Posterior cingulate gyrus (tissue), 11 donors: ENCODE measurements around the gene ERC1.

ENCODE experiments used
- DNase-seq, 10 donors: peaks; one replicate each; pipeline versions ENCODE4 v3.0.0 to v3.0.0-alpha.2; 2020 to 2021; ENCODE audit warnings: mixed read lengths in 3 of 10
- intact Hi-C: fragments of 100-400 bp; cut with DNase I; formaldehyde crosslinking; loops from one replicate; pipeline ENCODE4 v1.15.1; 2023

Gene ERC1

DNA sequence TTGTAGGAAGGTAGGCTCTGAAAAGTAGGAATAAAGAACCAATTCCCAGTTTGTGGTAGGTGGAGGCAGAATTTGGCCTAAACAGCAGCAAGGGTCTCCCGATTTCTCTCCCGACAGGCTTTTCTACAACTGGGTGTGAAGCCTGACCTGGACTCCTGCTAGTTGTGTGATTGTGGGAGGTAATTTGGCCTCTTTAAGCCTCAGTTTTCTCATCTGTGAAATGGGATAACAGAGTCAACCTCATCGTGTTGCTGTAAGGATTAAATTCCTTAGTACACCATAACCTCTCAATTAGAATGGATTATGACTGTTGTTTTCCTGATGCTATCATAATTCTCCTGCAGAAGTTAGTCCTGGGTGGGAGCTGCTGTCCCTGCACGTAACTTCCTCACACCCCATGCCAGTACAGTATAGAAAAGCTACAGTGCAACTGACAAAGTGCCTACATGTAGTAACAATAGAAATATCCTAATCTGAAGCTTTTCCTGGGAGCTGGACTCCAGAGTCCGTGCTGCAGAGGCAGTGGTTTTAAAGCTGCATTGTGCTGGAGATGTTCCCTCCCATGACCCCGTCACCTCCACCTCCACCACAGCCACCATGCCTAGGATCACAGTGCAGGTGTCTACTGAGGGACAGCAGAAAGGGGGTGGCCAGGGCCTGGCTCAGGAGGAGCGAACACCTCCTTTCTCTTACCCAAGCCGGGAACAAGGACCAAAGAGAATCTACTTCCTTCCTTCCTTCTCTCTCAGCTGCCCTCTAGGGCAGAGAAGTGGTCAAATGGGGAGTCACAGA is 526.9 kb downstream of the ERC1 start:
- intact Hi-C loops: no loop called here
- peak in 1 of 10 donors; percentile 71 for DNase-seq

DNA sequence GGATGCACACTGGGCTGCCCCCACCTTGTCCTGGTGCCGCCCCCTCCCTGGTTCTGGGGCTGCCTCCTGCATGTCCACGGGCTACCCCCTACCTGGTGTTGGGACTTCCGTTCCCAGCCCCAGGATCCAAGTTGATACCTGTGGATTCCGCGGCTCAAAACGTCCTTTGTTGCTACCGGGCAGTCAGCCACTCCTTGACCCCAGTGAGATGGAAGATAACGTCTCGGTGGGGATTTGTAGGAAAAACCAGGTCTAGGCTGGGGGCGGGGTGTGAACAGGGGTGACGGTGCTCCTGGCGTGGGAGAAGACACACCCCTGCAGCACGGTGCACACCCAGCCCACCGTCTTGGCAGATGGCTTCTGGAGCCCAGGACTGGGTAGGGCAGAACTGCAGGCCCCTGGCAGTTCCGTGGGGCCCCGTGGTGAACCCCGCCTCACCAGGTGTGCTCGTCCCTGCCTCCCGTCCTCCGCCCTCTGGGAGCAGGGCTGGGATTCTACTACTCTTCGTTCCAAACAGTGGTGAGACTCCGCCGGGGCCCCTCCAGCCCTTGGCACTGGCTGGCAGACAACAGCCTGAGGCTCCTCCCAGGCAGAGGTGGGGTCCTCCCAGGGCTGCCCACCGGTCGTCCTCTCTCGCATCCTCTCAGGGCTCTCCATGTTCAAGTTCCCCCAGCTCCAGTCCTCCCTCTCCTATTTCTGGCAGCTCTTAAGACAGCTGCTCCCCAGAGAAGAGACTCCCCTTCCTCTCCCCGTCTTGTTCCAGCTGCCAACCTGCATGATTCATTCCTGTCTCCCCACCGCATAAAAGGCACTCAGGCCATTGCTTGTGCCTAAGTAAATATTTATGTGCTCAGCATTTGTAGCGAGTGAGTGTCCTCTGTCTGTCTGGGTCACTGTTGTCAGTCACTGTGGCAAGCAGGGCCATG is 527.8 kb downstream of the ERC1 start:
- intact Hi-C loops: no loop called here

DNA sequence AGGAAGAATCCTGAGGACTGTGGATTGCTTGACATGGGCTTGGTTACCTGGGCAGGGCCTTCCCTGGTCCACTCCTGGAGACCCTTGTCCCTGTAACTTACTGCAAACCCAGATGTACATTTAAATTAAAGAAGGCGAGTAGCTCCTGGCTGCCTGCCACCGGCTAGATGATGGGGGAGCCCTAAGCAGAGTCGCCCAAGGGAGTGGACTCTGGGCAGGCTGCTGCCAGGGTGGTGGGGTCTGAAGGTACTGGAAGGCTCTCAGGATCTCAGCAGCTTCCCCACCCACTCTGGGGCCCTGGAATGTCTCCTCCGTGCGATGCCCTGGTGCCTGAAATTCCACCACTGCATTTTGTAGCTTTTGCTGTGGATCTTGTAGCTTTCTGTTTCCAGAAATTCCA is 528.6 kb downstream of the ERC1 start:
- DNase-seq: peak in 1 of 10 donors; percentile 48
- intact Hi-C loops: no loop called here

More for the DNA sequence above, 527.8 kb downstream of the ERC1 start:
- DNase-seq: peak in 1 of 10 donors; percentile 72

DNA sequence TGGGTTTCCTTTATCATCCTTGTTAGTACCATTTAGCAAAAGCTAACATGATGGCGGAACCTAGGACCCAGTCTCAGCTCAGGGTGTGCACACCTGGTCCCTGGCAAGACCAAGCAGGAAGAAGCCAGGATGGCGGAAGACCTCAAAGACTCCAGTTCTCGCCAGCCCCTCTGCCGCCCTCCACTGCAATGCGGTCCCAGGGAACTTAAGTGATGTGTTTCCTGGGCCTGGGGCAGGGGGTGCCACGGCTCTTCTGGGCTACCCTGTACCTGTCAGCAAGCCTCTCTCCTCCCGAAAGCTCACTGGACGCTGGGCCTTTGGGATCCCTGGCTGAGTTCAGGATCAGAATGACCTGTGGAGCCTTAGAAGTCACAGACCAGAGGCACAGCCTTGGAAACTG is 532.0 kb downstream of the ERC1 start:
- intact Hi-C loops: no loop called here

DNA sequence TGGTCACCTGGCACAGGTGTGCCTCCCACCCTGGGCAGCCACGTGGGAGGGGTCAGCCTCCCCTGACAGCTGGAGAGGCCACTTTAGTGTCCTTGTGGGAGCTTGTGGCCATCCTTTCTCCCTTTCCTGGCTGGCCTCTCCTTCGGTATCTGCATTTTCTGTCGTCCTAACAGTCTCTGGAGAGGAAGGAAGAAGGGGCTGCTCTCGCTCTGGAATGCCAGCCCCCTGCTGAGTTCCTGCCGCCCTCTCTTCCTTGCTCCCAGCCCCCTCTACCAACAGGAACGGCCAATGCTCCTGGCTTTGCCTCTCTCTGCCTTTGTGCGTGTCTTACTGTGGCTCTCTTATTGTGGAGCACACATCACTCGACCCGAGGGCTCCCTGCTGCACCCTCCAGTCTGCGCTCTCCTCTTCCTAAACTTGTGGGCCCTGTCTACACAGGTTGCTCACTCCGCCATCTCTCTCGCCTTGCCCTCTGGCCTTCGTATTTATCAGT is 532.6 kb downstream of the ERC1 start:
- no peak for DNase-seq

More for the DNA sequence above, 532.0 kb downstream of the ERC1 start:
- DNase-seq: peak in 1 of 10 donors; percentile 49

DNA sequence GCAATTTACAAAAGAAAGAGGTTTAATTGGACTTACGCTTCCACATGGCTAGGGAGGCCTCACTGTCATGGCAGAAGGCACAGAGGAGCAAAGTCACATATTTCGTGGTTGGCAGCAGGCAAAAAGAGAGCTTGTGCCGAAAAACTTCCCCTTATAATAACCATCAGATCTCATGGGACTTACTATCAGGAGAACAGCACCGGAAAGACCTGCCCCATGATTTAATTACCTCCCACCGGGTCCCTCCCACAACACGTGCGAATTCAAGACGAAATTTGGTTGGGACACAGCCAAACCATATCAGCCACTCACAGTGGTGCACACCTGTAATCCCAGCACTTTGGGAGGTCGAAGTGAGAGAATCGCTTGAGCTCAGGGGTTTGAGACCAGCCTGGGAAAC is 534.8 kb downstream of the ERC1 start:
- intact Hi-C loops: no loop called here

More for the DNA sequence above, 532.6 kb downstream of the ERC1 start:
- intact Hi-C loops: no loop called here

DNA sequence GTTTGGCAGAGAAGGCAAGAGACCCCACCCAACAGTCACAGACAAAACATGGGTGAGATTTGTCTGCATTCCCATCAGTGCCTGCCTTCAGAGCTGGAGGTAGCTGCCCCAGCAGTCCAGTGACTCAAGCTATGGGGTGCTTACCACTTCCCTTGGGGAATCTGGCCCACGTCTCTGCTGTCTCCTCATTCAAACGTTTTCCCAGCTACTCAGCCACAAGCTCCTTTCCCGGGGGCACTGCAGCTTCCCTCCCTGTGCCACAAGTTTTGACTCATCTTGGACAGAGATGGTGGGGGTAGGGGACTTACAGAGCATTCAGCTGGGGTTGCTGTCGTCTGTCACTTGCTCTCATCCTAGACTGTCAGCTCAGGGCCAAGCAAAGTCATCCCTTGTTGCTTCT is 536.8 kb downstream of the ERC1 start:
- peak in 1 of 10 donors; percentile 6 for DNase-seq
- intact Hi-C loops: no loop called here

More for the DNA sequence above, 534.8 kb downstream of the ERC1 start:
- no peak for DNase-seq

DNA sequence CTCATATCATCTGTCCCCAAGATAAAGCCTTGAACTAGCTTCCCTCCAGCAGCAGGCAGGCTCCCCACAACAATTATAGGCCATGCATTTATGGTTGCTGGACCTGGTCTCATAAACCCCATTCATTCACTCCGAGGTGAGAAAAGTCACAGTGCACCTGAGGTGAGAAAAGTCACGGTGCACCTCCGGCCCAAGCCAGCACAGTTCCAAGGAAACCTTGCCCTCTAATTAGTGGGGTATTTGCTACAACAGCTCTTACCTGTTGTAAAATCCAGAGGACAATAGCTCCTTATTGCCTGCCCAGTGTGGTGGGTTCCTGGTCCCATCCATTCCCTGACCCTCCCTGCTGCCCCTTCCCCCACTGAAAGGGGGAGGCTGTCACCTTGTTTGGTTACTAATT is 537.8 kb downstream of the ERC1 start:
- intact Hi-C loops: no loop called here

DNA sequence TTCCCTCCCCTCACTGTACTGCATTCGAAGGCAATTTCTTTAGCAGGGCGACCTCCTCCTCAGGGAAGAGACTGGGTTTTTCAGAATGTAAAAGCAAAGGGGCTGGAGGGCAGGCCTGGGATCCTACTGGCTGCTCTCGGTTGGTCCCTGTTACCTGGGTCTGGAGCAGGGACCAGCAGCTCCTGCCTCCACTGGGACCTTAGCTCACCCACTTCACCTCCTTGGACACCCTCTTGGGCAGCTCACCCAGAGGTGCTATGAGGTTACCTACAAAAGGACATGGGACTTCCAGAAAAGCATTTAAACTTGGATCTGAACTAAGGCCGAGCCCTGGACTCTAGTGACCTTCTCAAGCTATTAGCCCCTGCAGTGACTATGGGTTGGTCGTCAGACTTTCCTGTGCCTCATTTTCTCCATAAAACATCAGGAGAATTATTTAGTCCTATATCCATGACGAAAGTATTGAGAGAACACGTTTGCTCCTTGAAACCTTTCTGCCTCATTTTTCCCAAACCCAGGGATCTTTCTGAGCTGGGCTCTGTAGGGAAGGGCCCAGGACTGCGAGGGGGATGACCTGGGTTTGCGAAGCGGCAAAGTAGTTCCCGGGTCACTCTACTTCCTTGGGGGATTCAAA is 538.3 kb downstream of the ERC1 start:
- intact Hi-C loops: no loop called here

More for the DNA sequence above, 537.8 kb downstream of the ERC1 start:
- no peak for DNase-seq

DNA sequence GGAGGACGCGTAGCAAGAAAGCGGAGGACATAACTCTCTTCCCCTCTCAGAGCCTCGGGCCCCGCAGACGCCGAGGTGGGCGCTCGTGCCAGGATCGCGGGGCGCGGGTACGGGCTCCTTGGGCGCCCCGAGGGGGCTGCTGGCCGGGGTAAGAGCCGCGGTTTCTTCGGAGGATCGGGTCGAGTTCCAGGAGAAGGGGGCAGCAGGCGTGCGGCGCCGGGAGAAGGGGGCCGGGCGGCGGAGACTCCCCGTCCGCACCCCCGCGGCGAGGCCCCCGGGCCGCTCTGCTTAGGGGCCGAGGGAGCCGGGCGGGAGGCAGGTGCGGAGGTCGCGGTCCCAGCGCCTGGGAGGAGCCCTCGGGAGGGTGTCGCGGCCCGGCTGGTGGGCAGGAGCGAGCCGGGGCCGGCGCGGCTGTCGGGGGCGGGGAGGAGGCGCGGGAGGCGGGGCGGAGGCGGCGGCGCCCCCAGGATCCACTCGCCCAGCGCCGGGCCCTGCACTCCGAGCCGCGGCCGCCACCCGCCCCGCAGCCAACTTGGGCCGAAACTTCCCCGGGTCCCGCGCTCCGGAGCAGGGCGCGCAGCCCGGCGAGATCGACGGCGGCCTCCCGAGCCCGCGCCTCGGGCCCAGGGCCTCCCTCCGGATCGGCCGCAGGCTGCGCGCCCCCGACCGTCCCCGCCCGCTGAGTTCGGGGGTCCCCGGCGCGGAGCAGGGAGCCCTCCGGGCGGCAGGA is 539.0 kb downstream of the ERC1 start:
- intact Hi-C loops: no loop called here
- no peak for DNase-seq

More for the DNA sequence above, 538.3 kb downstream of the ERC1 start:
- no peak for DNase-seq

DNA sequence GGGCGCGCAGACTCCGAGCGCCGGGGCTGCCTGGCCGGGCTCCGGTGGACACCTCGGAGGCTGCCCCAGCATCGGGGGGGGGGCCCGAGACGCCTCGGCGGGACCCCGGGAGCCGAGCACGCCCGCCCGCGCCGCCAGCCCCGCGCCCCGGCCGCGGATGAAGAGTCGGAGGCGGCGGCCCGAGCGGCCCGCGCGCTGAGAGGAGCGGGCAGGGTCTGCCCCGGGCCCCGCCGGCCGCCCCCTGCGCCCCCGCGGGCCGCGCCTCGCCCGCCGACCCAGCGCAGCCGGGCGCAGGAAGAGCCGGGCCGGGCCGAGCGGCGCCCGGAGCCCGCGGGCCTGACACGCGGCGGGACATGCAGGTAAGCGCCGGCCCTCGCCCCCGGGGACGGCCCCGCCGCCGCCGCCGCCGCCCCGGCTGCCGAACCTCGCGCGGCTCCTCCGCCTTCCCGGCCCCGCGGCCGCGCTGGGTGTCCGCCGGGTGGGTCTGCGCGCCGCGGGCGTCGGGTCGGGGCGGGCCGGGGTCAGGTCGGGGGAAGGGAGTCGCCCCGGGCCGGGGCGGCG is 539.6 kb downstream of the ERC1 start:
- intact Hi-C loops: no loop called here
- DNase-seq: peak in 1 of 10 donors; percentile 10

DNA sequence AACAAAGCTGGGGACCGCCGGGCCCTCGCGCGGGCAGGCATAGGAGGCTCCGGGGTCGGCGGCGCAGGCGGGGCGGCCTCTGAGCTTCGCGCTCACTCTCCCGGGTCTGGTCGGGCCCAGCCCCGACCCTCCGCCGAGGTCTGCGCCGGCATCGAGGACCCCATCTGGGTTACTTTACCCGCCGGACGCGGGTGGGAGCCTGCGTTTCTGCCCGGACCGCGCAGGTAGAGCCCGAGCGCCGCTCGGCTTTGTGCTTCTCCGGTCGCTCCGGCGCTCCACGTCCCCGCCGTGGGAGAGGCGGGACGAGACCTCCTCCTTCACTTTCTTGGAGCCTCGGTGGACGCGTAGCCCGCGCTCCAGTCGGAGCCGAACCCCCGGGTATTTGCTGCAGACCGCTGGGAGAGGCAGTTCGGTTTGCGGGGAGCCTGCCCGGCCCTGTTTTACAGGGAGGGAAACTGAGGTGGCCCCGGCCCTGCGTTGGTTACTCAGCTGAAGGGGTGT is 540.2 kb downstream of the ERC1 start:
- peak in 1 of 10 donors; percentile 78 for DNase-seq

DNA sequence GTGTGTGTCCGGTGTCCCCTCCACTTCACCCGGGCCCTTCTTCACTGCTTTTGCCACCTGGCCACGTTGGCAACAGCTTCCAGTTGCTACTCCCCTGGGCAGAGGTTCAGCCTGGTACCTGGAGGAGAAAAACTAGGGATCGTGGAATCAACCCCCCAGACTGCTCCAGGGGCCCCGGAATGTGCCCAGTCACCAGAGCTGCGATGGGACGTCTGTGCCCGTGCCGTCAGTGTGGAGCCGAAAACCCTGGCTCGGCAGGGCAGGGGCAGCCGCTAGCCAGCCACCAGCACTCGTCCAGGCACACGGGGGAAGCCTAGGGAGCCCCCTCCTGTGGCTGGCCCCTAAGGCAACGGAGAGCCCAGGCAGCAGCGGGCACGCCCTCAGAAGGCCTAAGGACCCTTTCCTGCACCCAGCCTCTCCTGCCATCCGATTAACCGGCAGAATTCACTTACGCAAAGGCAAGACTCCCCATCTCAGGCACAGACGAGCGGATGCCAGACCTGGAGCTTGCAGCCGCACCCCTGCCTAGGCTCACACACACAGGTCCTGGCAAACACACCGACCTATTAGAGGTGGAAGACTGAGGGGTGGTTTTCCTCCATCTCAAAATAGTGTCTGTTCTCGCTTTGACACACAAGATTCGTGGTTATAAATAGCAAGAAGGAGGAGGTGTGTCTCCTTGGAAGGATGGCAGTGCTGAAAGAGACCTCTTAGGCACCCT is 540.8 kb downstream of the ERC1 start:
- DNase-seq: no peak

More for the DNA sequence above, 540.2 kb downstream of the ERC1 start:
- intact Hi-C loops: no loop called here

DNA sequence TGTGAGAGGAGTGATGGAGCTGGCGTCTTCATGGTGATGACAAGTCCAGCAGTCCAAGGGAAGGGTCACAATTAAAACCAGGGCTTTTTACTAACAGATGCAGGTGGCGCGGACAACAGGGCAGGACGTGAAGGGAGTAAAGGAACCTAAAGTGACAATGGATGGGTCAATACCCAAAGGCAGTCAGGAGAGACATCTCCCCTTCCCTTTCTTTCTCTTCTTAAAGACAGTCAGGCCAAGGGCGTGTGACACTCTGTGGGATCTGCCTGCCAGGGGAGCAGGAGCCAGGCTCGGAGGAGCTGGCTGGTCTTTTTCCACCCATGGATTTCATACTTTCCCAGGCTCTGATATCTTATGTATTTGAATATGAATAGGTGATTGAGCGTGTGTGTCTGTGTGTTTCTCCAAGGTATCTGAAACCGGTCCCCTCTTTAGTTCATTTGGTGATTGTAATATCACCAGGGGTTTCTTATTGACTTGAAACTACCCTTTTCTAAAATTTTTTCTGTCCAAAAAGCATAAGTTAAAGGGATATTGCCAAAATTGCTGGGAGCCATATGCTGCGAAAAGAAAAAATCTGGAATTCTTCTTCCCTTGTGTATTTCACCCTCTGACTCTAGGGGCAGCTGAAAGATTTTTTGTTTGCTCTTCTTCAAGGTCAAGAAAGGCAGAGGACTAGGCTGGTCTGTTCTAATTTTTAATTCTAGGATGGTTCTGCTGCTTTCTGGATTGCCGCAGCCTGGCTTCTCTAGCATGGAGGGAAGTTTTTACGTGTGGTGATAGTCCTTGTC is 541.5 kb downstream of the ERC1 start:
- intact Hi-C loops: no loop called here
- no peak for DNase-seq

More for the DNA sequence above, 540.8 kb downstream of the ERC1 start:
- intact Hi-C loops: no loop called here

DNA sequence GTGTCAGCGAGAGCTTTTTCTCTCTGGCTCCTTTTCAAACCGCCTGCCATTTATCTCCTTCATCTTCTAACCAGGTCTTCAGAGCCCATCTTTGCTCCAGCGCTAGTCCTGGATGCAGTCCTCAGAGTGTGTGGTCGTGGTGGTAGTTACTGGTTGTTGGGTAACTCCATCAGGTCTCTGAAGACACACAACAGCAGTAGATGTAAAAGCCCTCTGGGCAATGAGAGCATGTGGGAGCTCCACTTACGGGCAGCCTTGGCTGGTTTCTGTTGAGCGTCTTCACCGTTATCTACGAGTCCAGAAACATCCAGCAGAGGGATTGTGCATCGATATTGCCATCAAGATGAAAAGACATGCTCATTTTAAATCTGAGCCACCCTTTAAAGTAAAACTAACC is 542.2 kb downstream of the ERC1 start:
- no peak for DNase-seq
- intact Hi-C loops: no loop called here

DNA sequence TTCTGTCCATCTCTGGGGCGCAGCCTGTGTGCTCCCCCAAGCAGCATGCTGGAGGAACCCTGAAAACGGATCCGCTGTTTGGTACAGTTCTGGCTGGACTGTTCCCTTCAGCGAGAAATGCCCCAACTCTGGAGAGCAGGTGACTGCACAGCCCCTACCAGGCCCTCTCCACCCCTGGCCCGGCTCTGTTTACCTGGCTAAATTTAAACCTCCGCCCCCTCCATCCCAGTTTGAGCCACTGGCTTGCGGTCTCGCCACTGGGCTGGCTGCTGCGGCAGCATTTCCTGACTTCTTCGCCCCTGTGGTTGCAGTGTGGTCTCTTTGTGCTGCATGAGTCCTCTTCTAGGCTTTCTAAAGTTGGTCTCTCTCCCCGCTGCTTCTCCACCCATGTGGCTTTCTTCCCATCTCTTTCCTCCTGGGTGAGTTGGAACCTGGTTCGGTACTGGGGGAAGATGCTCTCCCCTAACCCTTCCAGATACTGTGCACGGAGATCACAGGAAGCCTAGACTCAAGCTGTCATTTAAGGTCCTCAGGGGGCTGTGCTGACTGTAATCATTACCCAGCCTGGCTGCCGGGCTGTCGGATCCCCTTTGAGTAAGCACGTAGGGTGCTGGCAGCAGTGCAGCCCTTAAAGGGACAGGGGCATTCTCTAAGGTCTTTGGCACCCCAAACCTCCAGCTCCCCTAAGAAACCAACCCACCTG is 542.7 kb downstream of the ERC1 start:
- no peak for DNase-seq
- intact Hi-C loops: no loop called here

DNA sequence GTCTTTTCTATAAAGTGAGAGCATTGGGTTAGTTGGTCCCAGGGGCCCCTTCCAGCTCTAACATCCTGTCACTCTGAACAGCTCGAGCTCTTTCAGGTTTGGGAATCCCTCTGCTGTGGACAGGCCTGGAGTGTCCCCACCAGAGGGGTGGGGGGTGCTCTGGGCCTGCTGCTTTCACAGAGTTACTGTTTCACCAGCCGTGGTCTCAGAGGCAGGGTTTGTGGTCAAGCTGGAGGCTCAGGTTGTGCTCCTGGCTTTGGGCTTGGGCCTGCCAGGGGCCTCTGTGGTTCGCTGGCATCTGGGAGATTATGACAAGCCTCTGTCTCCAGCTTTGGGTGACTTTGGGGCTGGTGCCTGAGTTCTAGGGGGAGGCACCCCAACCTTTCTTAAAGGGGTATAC is 543.7 kb downstream of the ERC1 start:
- DNase-seq: no peak
- intact Hi-C loops: no loop called here
